Measurements from ENCODE around the gene SPEN. TPM values are rescaled to one million over a fixed set of nuclear protein-coding genes. Genes with fewer than 3 reads are reported as not detected.
A peak's percentile ranks its signal among the peaks of the same experiment; 100 is the strongest.

SPEN gene
- total RNA-seq, 1 donor from 2014 or later: 54.0 TPM

DNA sequence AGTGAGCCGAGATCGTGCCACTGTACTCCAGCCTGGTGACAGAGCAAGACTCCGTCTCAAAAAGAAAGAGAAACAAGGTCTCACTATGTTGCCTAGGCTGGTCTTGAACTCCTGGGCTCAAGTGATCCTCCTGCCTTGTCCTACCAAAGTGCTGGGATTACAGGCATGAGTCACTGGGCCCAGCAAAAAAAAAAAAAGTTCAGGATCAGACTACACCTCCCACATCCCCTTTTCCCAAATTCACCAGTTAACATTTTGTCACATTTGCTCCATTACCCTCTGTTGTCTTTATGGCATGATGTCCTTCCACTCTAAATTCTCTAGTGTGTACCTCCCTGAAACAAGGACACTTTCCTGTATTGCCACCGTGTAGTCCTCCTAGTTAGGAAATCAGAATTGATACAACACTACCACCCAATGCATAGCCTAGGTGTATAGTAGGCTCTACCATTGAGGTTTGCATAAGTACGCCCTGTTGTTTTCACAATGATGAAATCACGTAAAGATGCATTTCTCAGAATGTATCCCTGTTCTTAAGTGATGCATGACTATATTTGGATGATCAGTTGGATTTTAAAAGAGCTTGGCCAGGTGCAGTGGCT is 10.7 kb downstream of the SPEN start:
- no peak overlapping the region for H3K27ac Mint-ChIP-seq (ENCODE audit: unreplicated experiment)
- TF ChIP-seq, protein P1, sequence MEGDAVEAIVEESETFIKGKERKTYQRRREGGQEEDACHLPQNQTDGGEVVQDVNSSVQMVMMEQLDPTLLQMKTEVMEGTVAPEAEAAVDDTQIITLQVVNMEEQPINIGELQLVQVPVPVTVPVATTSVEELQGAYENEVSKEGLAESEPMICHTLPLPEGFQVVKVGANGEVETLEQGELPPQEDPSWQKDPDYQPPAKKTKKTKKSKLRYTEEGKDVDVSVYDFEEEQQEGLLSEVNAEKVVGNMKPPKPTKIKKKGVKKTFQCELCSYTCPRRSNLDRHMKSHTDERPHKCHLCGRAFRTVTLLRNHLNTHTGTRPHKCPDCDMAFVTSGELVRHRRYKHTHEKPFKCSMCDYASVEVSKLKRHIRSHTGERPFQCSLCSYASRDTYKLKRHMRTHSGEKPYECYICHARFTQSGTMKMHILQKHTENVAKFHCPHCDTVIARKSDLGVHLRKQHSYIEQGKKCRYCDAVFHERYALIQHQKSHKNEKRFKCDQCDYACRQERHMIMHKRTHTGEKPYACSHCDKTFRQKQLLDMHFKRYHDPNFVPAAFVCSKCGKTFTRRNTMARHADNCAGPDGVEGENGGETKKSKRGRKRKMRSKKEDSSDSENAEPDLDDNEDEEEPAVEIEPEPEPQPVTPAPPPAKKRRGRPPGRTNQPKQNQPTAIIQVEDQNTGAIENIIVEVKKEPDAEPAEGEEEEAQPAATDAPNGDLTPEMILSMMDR (IDR thresholded peaks at IDR 0.05): no peak
- no peak for DNase-seq (ENCODE audit: extremely low spot score, unreplicated experiment)
- H3K4me3 Mint-ChIP-seq (ENCODE audit: unreplicated experiment): no peak overlapping the region
- H3K9me3 Mint-ChIP-seq (ENCODE audit: unreplicated experiment): no peaks in the 10 kb centered on the region
- H3K4me1 Mint-ChIP-seq (ENCODE audit: unreplicated experiment): peaks cover 19% of the 10 kb centered on the region
- no peaks in the 10 kb centered on the region for H3K27me3 Mint-ChIP-seq (ENCODE audit: unreplicated experiment)
- H3K36me3 Mint-ChIP-seq (ENCODE audit: unreplicated experiment): no peaks in the 10 kb centered on the region

DNA sequence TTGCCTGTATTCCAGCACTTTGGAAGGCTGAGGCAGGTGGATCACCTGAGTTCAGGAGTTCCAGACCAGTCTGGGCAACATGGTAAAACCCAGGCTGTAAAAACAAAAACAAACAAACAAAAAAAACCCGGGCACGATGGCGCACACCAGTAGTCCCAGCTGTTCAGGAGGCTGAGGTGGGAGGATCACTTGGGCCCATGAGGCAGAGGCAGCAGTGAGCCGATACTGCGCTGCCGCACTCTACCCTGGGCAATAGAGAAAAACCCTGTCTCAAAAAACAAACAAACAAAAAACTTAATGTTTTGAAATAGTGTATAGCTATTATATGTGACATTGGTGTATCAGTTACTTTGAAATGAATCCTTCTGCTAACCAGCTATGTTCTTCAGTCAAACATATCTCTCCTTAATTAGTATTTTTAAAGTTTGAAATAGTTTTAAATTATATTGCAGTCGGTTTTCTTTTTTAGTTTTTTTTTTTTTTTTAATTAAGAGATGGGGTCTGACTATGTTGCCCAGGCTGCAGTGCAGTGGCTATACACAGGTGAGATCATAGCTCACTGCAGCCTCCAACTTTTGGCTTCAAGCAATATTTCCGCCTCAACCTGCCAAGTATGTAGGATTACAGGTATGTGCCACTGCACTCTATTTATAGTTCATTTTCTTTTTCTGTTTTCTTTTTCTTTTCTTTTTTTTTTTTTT is 11.3 kb downstream of the SPEN start:
- TF ChIP-seq, protein P1 (IDR thresholded peaks at IDR 0.05): no peak
- Mint-ChIP-seq H3K9me3 (ENCODE audit: unreplicated experiment) (no peaks in the 10 kb centered on the region), H3K27ac (ENCODE audit: unreplicated experiment) (no peak overlapping the region), H3K36me3 (ENCODE audit: unreplicated experiment) (no peaks in the 10 kb centered on the region), H3K4me1 (ENCODE audit: unreplicated experiment) (peaks cover 20% of the 10 kb centered on the region), H3K4me3 (ENCODE audit: unreplicated experiment) (no peak overlapping the region), H3K27me3 (ENCODE audit: unreplicated experiment) (no peaks in the 10 kb centered on the region)
- peak; percentile 34 for DNase-seq (ENCODE audit: extremely low spot score, unreplicated experiment)

DNA sequence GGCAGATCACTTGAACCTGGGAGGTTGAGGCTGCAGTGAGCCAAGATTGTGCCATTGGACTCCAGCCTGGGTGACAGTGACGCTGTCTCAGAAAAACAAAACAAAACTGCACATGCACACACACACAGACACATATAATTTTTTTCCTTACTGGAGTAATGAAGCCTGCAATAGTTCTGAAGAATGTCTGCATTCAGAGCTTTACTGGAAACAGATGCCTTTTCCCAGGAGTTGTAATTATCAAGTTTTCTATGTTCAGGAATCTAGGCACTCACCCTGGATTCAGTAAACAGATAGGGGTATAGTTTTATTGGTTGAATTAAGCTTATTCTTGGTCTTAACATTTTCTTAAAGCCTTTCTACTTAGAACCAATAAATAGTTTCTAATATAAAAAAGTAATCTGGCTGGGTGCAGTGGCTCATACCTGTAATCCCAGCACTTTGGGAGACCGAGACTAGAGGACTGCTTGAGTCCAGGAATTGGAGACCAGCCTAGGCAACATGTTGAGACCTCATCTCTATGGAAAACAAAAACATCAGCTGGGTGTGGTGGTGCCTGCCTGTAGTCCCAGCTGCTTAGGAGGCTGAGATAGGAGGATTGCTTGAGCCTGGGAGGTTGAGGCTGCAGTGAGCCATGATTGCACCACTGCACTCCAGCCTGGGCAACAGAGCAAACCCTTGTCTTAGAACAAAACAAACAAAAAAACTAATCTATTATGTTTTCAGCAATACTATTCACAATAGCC is 15.8 kb downstream of the SPEN start:
- Mint-ChIP-seq H3K4me3 (ENCODE audit: unreplicated experiment) (no peak overlapping the region), H3K27ac (ENCODE audit: unreplicated experiment) (no peak overlapping the region), H3K27me3 (ENCODE audit: unreplicated experiment) (no peaks in the 10 kb centered on the region), H3K9me3 (ENCODE audit: unreplicated experiment) (no peaks in the 10 kb centered on the region), H3K4me1 (ENCODE audit: unreplicated experiment) (peaks cover 28% of the 10 kb centered on the region), H3K36me3 (ENCODE audit: unreplicated experiment) (no peaks in the 10 kb centered on the region)
- no peak for DNase-seq (ENCODE audit: extremely low spot score, unreplicated experiment)
- TF ChIP-seq, protein P1 (IDR thresholded peaks at IDR 0.05): no peak

DNA sequence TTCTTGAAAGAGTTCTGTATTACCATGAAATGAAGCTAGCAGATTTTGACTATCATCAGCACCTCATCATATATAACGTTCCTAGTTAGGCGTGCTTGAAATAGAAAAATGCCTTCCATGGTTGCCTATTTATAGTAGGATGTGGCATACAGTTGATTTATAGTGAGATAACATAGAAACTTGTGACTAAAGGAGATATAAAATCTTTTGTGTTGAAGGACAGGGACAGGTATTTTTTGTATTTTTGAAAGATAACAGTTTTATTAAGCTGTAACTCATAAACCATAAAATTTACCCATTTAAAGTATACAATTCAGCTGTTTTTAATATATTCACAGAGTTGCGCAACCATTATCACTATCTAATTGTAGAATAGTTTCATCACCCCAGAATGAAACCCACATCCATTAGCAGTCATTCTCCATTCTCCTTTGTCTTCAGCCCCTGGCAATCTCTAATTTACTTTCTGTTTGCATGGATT is 19.3 kb downstream of the SPEN start:
- Mint-ChIP-seq H3K9me3 (ENCODE audit: unreplicated experiment) (no peaks in the 10 kb centered on the region), H3K4me1 (ENCODE audit: unreplicated experiment) (peaks cover 34% of the 10 kb centered on the region), H3K27ac (ENCODE audit: unreplicated experiment) (no peak overlapping the region), H3K36me3 (ENCODE audit: unreplicated experiment) (no peaks in the 10 kb centered on the region), H3K27me3 (ENCODE audit: unreplicated experiment) (no peaks in the 10 kb centered on the region), H3K4me3 (ENCODE audit: unreplicated experiment) (no peak overlapping the region)
- TF ChIP-seq, protein P1 (IDR thresholded peaks at IDR 0.05): no peak
- DNase-seq (ENCODE audit: extremely low spot score, unreplicated experiment): no peak

DNA sequence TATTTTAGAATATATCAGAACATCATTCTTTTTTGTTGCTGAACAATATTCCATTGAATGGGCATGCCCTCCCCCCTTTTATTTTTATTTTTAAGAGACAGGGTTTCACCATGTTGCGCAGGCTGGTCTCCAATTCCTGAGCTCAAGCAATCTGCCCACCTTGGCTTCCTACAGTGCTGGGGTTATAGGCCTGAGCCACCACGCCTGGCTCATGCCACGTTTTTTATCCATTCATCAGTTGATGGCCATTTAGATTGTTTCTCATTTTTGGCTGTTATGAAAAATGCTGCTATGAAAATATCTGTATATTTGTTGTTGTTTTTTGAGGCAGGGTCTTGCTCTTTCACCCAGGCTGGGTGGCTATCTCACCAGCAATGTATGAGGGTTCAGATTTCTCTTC is 19.8 kb downstream of the SPEN start:
- Mint-ChIP-seq H3K4me3 (ENCODE audit: unreplicated experiment) (no peak overlapping the region), H3K27ac (ENCODE audit: unreplicated experiment) (no peak overlapping the region), H3K36me3 (ENCODE audit: unreplicated experiment) (no peaks in the 10 kb centered on the region), H3K4me1 (ENCODE audit: unreplicated experiment) (peaks cover 33% of the 10 kb centered on the region), H3K27me3 (ENCODE audit: unreplicated experiment) (no peaks in the 10 kb centered on the region), H3K9me3 (ENCODE audit: unreplicated experiment) (no peaks in the 10 kb centered on the region)
- DNase-seq (ENCODE audit: extremely low spot score, unreplicated experiment): no peak
- TF ChIP-seq, protein P1 (IDR thresholded peaks at IDR 0.05): no peak

Data from osteocyte (in vitro differentiated cells).